ENCODE data around the gene GGACT.

GRCh38 chr13:100627120-100627519, 38.5 kb upstream of the GGACT start:
- no peak for TF ChIP-seq POLR2AphosphoS5 (IDR thresholded peaks at IDR 0.05; ENCODE audit: low read depth, low read length)
- no peak for TF ChIP-seq SIN3A (IDR thresholded peaks at IDR 0.05; ENCODE audit: borderline replicate concordance, insufficient read depth, low read length)
- TF ChIP-seq TAF1 (IDR thresholded peaks at IDR 0.05; ENCODE audit: borderline replicate concordance, insufficient read depth, low read length) = no peak
